ENCODE data around the gene NCR1. TPM values are rescaled to one million over a fixed set of nuclear protein-coding genes. Genes with fewer than 3 reads are reported as not detected.
"Not testable (repeated sequence)": the region's sequence is repeated elsewhere in the genome, so short reads cannot be mapped to it uniquely, and the experiment has no call there.

The NCR1 gene
- total RNA-seq, result 1.5 TPM
- long read RNA-seq, result 0 reads

DNA sequence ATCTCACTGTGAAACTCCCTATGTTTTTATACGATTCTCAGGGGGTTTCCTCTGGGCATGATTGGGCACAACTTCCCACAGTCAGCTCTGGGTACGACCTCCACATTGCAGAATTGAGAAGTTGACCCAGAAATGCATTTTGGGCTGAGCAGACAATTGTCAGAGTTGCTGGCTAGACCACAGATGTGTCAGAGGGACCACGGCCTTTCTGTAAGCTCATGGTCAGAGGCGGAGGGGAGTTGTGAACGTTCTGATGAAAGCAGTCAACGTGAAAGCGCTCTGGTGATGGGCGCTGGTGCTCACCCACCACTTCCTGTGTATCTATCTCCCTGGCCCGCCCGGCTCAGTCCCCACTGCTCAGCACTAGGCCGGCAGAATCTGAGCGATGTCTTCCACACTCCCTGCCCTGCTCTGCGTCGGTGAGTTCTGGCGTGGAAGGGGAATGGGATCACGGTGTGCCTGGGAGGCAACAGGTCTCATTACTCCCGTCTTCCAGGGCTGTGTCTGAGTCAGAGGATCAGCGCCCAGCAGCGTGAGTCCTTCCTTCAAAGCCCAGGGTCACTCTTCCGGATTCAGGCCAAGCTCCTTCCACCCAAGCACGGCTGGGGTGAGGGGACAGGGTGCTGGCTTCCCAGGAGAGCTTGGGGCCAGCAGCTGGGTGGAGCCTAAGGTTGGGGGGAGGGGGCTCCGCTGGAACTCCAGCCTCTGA lies at the start of gene NCR1:
Gene NCR1 (plus strand): TSS at position 346 of the 709 bp plus-strand sequence. CDS start 40 bp downstream, at position 386.
- DNase-seq (no peak), ATAC-seq (peak; percentile 64)
- H3K4me1 ChIP-seq, result no peaks in the 10 kb centered on the region
- no peak within 1 kb of the TSS for H3K27ac ChIP-seq
- H3K27me3 ChIP-seq, result no peaks in the 10 kb centered on the region
- no peaks in the 10 kb centered on the region for H3K36me3 ChIP-seq
- intact Hi-C loops (cut with DNase I), result no loop called here
- H3K4me3 ChIP-seq, result no peak within 1 kb of the TSS
- TF ChIP-seq, protein P1, sequence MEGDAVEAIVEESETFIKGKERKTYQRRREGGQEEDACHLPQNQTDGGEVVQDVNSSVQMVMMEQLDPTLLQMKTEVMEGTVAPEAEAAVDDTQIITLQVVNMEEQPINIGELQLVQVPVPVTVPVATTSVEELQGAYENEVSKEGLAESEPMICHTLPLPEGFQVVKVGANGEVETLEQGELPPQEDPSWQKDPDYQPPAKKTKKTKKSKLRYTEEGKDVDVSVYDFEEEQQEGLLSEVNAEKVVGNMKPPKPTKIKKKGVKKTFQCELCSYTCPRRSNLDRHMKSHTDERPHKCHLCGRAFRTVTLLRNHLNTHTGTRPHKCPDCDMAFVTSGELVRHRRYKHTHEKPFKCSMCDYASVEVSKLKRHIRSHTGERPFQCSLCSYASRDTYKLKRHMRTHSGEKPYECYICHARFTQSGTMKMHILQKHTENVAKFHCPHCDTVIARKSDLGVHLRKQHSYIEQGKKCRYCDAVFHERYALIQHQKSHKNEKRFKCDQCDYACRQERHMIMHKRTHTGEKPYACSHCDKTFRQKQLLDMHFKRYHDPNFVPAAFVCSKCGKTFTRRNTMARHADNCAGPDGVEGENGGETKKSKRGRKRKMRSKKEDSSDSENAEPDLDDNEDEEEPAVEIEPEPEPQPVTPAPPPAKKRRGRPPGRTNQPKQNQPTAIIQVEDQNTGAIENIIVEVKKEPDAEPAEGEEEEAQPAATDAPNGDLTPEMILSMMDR (IDR thresholded peaks at IDR 0.05), result no peak
- no peaks in the 10 kb centered on the region for H3K9me3 ChIP-seq

GRCh38 chr19:54858476-54858875 lies 47.5 kb upstream of the NCR1 start:
- intact Hi-C loops (cut with DNase I), result not testable (repeated sequence)

GRCh38 chr19:54859421-54859820 lies 46.5 kb upstream of the NCR1 start:
- H3K36me3 ChIP-seq; ATAC-seq; H3K9me3 ChIP-seq; H3K4me1 ChIP-seq; DNase-seq; H3K27me3 ChIP-seq; H3K4me3 ChIP-seq; H3K27ac ChIP-seq; intact Hi-C loops (cut with DNase I): not testable (repeated sequence)

More at GRCh38 chr19:54858476-54858875, 47.5 kb upstream of the NCR1 start:
- not testable (repeated sequence) for H3K36me3 ChIP-seq, H3K9me3 ChIP-seq, H3K4me3 ChIP-seq, DNase-seq, H3K4me1 ChIP-seq, H3K27ac ChIP-seq, ATAC-seq, H3K27me3 ChIP-seq

DNA sequence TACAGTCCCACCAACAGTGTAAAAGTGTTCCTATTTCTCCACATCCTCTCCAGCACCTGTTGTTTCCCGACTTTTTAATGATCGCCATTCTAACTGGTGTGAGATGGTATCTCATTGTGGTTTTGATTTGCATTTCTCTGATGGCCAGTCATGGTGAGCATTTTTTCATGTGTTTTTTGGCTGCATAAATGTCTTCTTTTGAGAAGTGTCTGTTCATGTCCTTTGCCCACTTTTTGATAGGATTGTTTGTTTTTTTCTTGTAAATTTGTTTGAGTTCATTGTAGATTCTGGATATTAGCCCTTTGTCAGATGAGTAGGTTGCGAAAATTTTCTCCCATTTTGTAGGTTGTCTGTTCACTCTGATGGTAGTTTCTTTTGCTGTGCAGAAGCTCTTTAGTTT lies 42.5 kb upstream of the NCR1 start:
- H3K27me3 ChIP-seq, result peaks cover 11% of the 10 kb centered on the region
- H3K9me3 ChIP-seq; H3K4me3 ChIP-seq; DNase-seq; H3K27ac ChIP-seq; ATAC-seq; H3K4me1 ChIP-seq; H3K36me3 ChIP-seq; intact Hi-C loops (cut with DNase I): not testable (repeated sequence)

GRCh38 chr19:54871696-54872095 lies 34.3 kb upstream of the NCR1 start:
- DNase-seq (no peak), ATAC-seq (no peak)
- Histone ChIP-seq H3K36me3 (no peaks in the 10 kb centered on the region), H3K4me1 (no peaks in the 10 kb centered on the region), H3K9me3 (no peaks in the 10 kb centered on the region), H3K27ac (no peak overlapping the region), H3K27me3 (peaks cover 10% of the 10 kb centered on the region), H3K4me3 (no peak overlapping the region)
- intact Hi-C loops (cut with DNase I), result no loop called here
- TF ChIP-seq, protein P1 (IDR thresholded peaks at IDR 0.05), result no peak

- H3K27ac ChIP-seq, result no peak within 1 kb of the TSS
- intact Hi-C loops (cut with DNase I), result no loop called here
- H3K4me1 ChIP-seq, result no peaks in the 10 kb centered on the region
- DNase-seq (no peak), ATAC-seq (peak; percentile 57)
- H3K36me3 ChIP-seq, result no peaks in the 10 kb centered on the region
- H3K4me3 ChIP-seq, result no peak within 1 kb of the TSS
- TF ChIP-seq, protein P1 (IDR thresholded peaks at IDR 0.05), result no peak
- H3K9me3 ChIP-seq, result no peaks in the 10 kb centered on the region
- peaks cover 4% of the 10 kb centered on the region for H3K27me3 ChIP-seq
Measured at GRCh38 chr19:54873990-54874389, 32.0 kb upstream of the NCR1 start, which contains the start of gene FCAR. TSS of gene FCAR (plus strand) at chr19:54874235. CDS start at chr19:54874290, 55 bp downstream.

- DNase-seq (no peak), ATAC-seq (peak; percentile 82)
- Histone ChIP-seq H3K4me3 (no peak overlapping the region), H3K4me1 (no peaks in the 10 kb centered on the region), H3K9me3 (no peaks in the 10 kb centered on the region), H3K27ac (no peak overlapping the region), H3K27me3 (peaks cover 4% of the 10 kb centered on the region), H3K36me3 (no peaks in the 10 kb centered on the region)
- intact Hi-C loops (cut with DNase I), result no loop called here
- TF ChIP-seq, protein P1 (IDR thresholded peaks at IDR 0.05), result no peak
Measured at GRCh38 chr19:54875506-54875905, 30.4 kb upstream of the NCR1 start.

Measured in upper lobe of right lung (tissue), 1 donor.